RWPE2 (cell line): ENCODE results near the gene MYL7.
"Not testable (repeated sequence)": the region's sequence is repeated elsewhere in the genome, so short reads cannot be mapped to it uniquely, and the experiment has no call there.

Experiments used
- ATAC-seq: fragments of 200-7000 bp; cut with Tn5 transposase; 3 replicates; pipeline ENCODE4 v1.9.1; 2021; ENCODE audit warnings: low read depth
- DNase-seq: peaks from one replicate; pipeline ENCODE4 v3.0.0-alpha.2; 2020; ENCODE audit warnings: low spot score
- H3K27ac ChIP-seq: fragments of 450-650 bp; 2 replicates; pipeline ENCODE4 v1.5.1; 2017; ENCODE audit warnings: mild to moderate bottlenecking; ENCODE audit not compliant: poor library complexity, severe bottlenecking
- H3K27me3 ChIP-seq: fragments of 250-450 bp; sonication (Bioruptor Pico); 2 replicates; pipeline ENCODE4 v1.5.1; 2021; ENCODE audit warnings: mild to moderate bottlenecking, moderate library complexity; ENCODE audit not compliant: insufficient read depth, poor library complexity, severe bottlenecking
- H3K36me3 ChIP-seq: fragments of 250-450 bp; sonication (Bioruptor Pico); 2 replicates; pipeline ENCODE4 v1.5.1; 2020; ENCODE audit warnings: low read depth, mild to moderate bottlenecking, moderate library complexity
- H3K4me1 ChIP-seq: fragments of 250-450 bp; sonication (Bioruptor Pico); 2 replicates; pipeline ENCODE4 v1.5.1; 2021; ENCODE audit warnings: mild to moderate bottlenecking, moderate library complexity; ENCODE audit not compliant: insufficient read depth, poor library complexity, severe bottlenecking
- H3K4me3 ChIP-seq: fragments of 250-450 bp; sonication (Bioruptor Pico); 2 replicates; pipeline ENCODE4 v1.5.1; 2021; ENCODE audit warnings: mild to moderate bottlenecking, moderate library complexity; ENCODE audit not compliant: severe bottlenecking
- H3K9me3 ChIP-seq: fragments of 250-450 bp; sonication (Bioruptor Pico); 2 replicates; pipeline ENCODE4 v1.5.1; 2021; ENCODE audit warnings: mild to moderate bottlenecking, moderate library complexity; ENCODE audit not compliant: severe bottlenecking
- CTCF ChIP-seq: fragments of 450-650 bp; IDR thresholded peaks from one replicate; pipeline ENCODE4 v1.5.1; 2017; ENCODE audit warnings: mild to moderate bottlenecking, moderate library complexity; ENCODE audit not compliant: poor library complexity, severe bottlenecking

Gene MYL7

GRCh38 chr7:44131173-44132029 is 9.7 kb downstream of the MYL7 start:
- no peak for DNase-seq
- no peaks in the 10 kb centered on the region for H3K27me3 ChIP-seq
- ATAC-seq = peak; percentile 70; the same call in 2 of the 3 replicates
- no peaks in the 10 kb centered on the region for H3K4me1 ChIP-seq
- H3K9me3 ChIP-seq = no peaks in the 10 kb centered on the region
- H3K4me3 ChIP-seq = no peak overlapping the region
- H3K36me3 ChIP-seq = no peaks in the 10 kb centered on the region
- peak; percentile 29 for TF ChIP-seq CTCF
- no peak overlapping the region for H3K27ac ChIP-seq

- no peaks in the 10 kb centered on the region for H3K27me3 ChIP-seq
- no peaks in the 10 kb centered on the region for H3K9me3 ChIP-seq
- no peak overlapping the region for H3K4me3 ChIP-seq
- ATAC-seq (no peak), DNase-seq (no peak)
- no peaks in the 10 kb centered on the region for H3K36me3 ChIP-seq
- no peaks in the 10 kb centered on the region for H3K4me1 ChIP-seq
- no peak overlapping the region for H3K27ac ChIP-seq
- no peak for TF ChIP-seq CTCF
Observed at GRCh38 chr7:44128721-44129582, 12.2 kb downstream of the MYL7 start.

- H3K4me3 ChIP-seq = no peak overlapping the region
- peaks cover 2% of the 10 kb centered on the region for H3K36me3 ChIP-seq
- no peaks in the 10 kb centered on the region for H3K27me3 ChIP-seq
- no peaks in the 10 kb centered on the region for H3K9me3 ChIP-seq
- H3K4me1 ChIP-seq = peaks cover 5% of the 10 kb centered on the region
- ATAC-seq = no peak
- DNase-seq = no peak
- no peak for TF ChIP-seq CTCF
- no peak overlapping the region for H3K27ac ChIP-seq
Observed at GRCh38 chr7:44127161-44127560, 14.0 kb downstream of the MYL7 start.

- H3K4me3 ChIP-seq, H3K27me3 ChIP-seq, H3K27ac ChIP-seq, H3K36me3 ChIP-seq, DNase-seq, H3K4me1 ChIP-seq, ATAC-seq, H3K9me3 ChIP-seq: not testable (repeated sequence)
Observed at GRCh38 chr7:44126574-44126973, 14.6 kb downstream of the MYL7 start.

GRCh38 chr7:44124822-44125202 is 16.3 kb downstream of the MYL7 start:
- no peak for DNase-seq
- Histone ChIP-seq H3K4me1 (peaks cover 6% of the 10 kb centered on the region), H3K9me3 (no peaks in the 10 kb centered on the region), H3K27me3 (no peaks in the 10 kb centered on the region), H3K27ac (no peak overlapping the region), H3K36me3 (peaks cover 25% of the 10 kb centered on the region), H3K4me3 (no peak overlapping the region)
- ATAC-seq = no peak
- TF ChIP-seq CTCF = no peak
